ENCODE results near the gene ACER3. TPM values are rescaled to one million over a fixed set of nuclear protein-coding genes. Genes with fewer than 3 reads are reported as not detected.

ACER3 gene
- total and polyA plus RNA-seq, 2 of the 4 experiments (the other 2 are of a cell fraction), result 3.5 to 10.0 TPM

GRCh38 chr11:77064648-77065217, 204.0 kb downstream of the ACER3 start:
- H2BK20ac ChIP-seq (ENCODE audit: low read depth, low read length), result no peak overlapping the region
- H3K56ac ChIP-seq (ENCODE audit: extremely low read depth, insufficient read depth, low read length), result no peak overlapping the region
- H2AFZ ChIP-seq (replicated peaks; ENCODE audit: low read length, poor library complexity), result no peak overlapping the region
- H3K9ac ChIP-seq (ENCODE audit: low read depth, low read length), result no peak overlapping the region
- H3K4me3 ChIP-seq (ENCODE audit: insufficient read depth, low read depth, low read length), result no peak overlapping the region
- no peak overlapping the region for H2AK9ac ChIP-seq (replicated peaks; ENCODE audit: low read depth, low read length, poor library complexity)
- no peak overlapping the region for H4K8ac ChIP-seq (ENCODE audit: low read depth in 2 of 2, low read length in 2 of 2)
- no peak overlapping the region for H2AK5ac ChIP-seq (ENCODE audit: low read depth, low read length)
- ATAC-seq (ENCODE audit: low read depth) (no peak), DNase-seq (no peak)
- no peaks in the 10 kb centered on the region for H4K20me1 ChIP-seq (ENCODE audit: insufficient read depth, low read length)
- H3K18ac ChIP-seq (ENCODE audit: low read depth, low read length), result no peak overlapping the region
- no peak overlapping the region for H3K4me2 ChIP-seq (ENCODE audit: low read depth, low read length)
- H3K9me3 ChIP-seq (ENCODE audit: control insufficient read depth, insufficient read depth, low read length), result no peaks in the 10 kb centered on the region
- no peaks in the 10 kb centered on the region for H3K36me3 ChIP-seq (ENCODE audit: control insufficient read depth, insufficient read depth, low read length)
- no peak overlapping the region for H3K23ac ChIP-seq (ENCODE audit: low read depth, low read length)
- no peak overlapping the region for H3K27ac ChIP-seq (ENCODE audit: insufficient read depth, low read length)
- H3K14ac ChIP-seq (replicated peaks; ENCODE audit: low read depth, low read length), result no peak overlapping the region
- H3K79me1 ChIP-seq (ENCODE audit: low read depth in 1 of 2, low read length in 2 of 2), result peaks cover 7 to 25% of the 10 kb centered on the region in 2 experiments; a peak in 3 of 4 replicates
- H2BK120ac ChIP-seq (ENCODE audit: low read depth, low read length), result no peak overlapping the region
- in situ Hi-C loops (cut with MboI; ENCODE audit: low sequenced_read_pairs) (no loop called here), dilution Hi-C loops (cut with HindIII; ENCODE audit: low sequenced_read_pairs, unreplicated experiment) (no loop called here), intact Hi-C loops (cut with micrococcal nuclease) (no loop called here)
- H3K4ac ChIP-seq (ENCODE audit: low read depth, low read length), result no peak overlapping the region
- ChIA-PET CTCF (interaction anchor here (0.9 kb wide), 1 partner anchor 17 kb away, joined by 3 read pairs; no protein-coding TSS in a partner anchor), POLR2A (ENCODE audit: unreplicated experiment) (no interaction called here)
- H3K4me1 ChIP-seq (ENCODE audit: control insufficient read depth, insufficient read depth, low read length), result peaks cover 11% of the 10 kb centered on the region
- H2BK15ac ChIP-seq (ENCODE audit: low read depth, low read length), result no peak overlapping the region
- no peak overlapping the region for H2BK5ac ChIP-seq (ENCODE audit: low read depth, low read length, poor library complexity, severe bottlenecking)
- TF ChIP-seq ELK1 (IDR thresholded peaks at IDR 0.05; ENCODE audit: borderline replicate concordance, low read depth, low read length), result no peak
- TF ChIP-seq USF2 (IDR thresholded peaks at IDR 0.05; ENCODE audit: low read depth, low read length), result no peak
- no peak for TF ChIP-seq CEBPB (IDR thresholded peaks at IDR 0.05; ENCODE audit: low read depth, low read length)
- no peak overlapping the region for H4K91ac ChIP-seq (ENCODE audit: insufficient read depth, low read depth, low read length)
- WGBS, 2 experiments (ENCODE audit: extremely low coverage in 2 of 2, insufficient read length in 1 of 2), result 60% methylated on average over 3 of the region's 4 CpGs; no CpG with 5 or more reads in 1 of the 2 experiments
- H4K5ac ChIP-seq (ENCODE audit: low read depth, low read length), result no peak overlapping the region
- BruUV-seq (replicated peaks), result no TSS peak
- H3K9me1 ChIP-seq (ENCODE audit: insufficient read depth, low read length), result no peaks in the 10 kb centered on the region
- peaks cover 6% of the 10 kb centered on the region for H3K27me3 ChIP-seq (ENCODE audit: control insufficient read depth, insufficient read depth, low read length)
